Measurements from ENCODE around the gene C16orf54. TPM values are rescaled to one million over a fixed set of nuclear protein-coding genes. Genes with fewer than 3 reads are reported as not detected.
"Not testable (repeated sequence)": the region's sequence is repeated elsewhere in the genome, so short reads cannot be mapped to it uniquely, and the experiment has no call there.

C16orf54 gene
- total RNA-seq, 2 experiments from 2014 or later = 94.6 to 99.2 TPM

DNA sequence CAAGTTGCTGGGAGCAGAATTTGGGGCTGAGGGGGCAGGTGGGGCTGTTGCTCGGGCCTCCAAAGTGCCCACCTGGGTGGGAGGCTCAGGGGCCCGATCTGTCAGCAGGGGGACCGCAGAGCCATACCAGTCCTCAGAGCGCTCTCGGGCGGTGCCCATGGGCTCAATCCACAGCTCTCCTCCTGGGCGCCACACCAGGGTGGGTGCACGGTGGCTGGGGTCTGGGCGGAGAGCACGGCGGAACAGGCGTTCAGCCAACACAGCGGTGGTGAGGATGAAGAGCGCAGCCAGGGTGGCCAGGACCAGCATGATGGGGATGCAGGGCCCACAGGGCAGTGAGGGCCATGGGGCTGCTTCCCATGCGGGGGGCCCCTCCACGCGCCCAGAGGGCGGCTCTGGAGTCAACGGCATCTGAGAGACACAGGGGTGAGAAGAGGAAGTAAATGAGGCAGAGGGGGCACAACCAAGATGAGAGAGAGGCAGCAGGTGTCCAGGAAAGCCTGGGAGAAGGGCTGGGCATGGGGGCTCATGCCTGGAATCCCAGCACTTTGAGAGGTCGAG lies 1.2 kb downstream of the C16orf54 start:
- H3K36me3 Mint-ChIP-seq (ENCODE audit: low read depth) = peaks cover 71% of the 10 kb centered on the region
- H3K9me3 Mint-ChIP-seq = no peaks in the 10 kb centered on the region
- POLR2A ChIA-PET = interaction anchor here (0.8 to 4.2 kb wide), 9 partner anchors 10 to 62 kb away, joined by 3 to 45 read pairs (median 27); partner anchors contain the start of genes KIF22 and MAZ
- DNase-seq = no peak
- CTCF ChIA-PET = interaction anchor here (0.9 to 2.7 kb wide), 5 partner anchors 41 to 104 kb away, joined by 3 to 19 read pairs (median 12); partner anchors contain the start of genes KIF22 and PAGR1
- H3K27ac Mint-ChIP-seq = peak overlapping the region; percentile 93
- H3K4me3 Mint-ChIP-seq = peak overlapping the region; percentile 98
- H3K4me1 Mint-ChIP-seq = peaks cover 78% of the 10 kb centered on the region
- H3K27me3 Mint-ChIP-seq = no peaks in the 10 kb centered on the region

- ChIA-PET CTCF (interaction anchor here (0.9 to 2.6 kb wide), 4 partner anchors 40 to 72 kb away, joined by 3 to 12 read pairs (median 4); partner anchors contain the start of gene PAGR1), POLR2A (interaction anchor here (0.8 to 4.2 kb wide), 7 partner anchors 11 to 63 kb away, joined by 3 to 45 read pairs (median 27); partner anchors contain the start of genes KIF22 and MAZ)
- H3K9me3 Mint-ChIP-seq = no peaks in the 10 kb centered on the region
- no peaks in the 10 kb centered on the region for H3K27me3 Mint-ChIP-seq
- DNase-seq = peak; percentile 39
- H3K36me3 Mint-ChIP-seq (ENCODE audit: low read depth) = peaks cover 70% of the 10 kb centered on the region
- peaks cover 82% of the 10 kb centered on the region for H3K4me1 Mint-ChIP-seq
- peak overlapping the region; percentile 73 for H3K27ac Mint-ChIP-seq
- peak overlapping the region; percentile 98 for H3K4me3 Mint-ChIP-seq
These were observed 1.8 kb downstream of the C16orf54 start for GRCh38 chr16:29743827-29744531.

GRCh38 chr16:29743475-29743826 lies 2.3 kb downstream of the C16orf54 start:
- CTCF ChIA-PET = interaction anchor here (1.3 to 2.6 kb wide), 3 partner anchors 40 to 42 kb away, joined by 3 to 12 read pairs (median 4); no protein-coding TSS in a partner anchor
- H3K27ac Mint-ChIP-seq = peak overlapping the region; percentile 73
- peak overlapping the region; percentile 98 for H3K4me3 Mint-ChIP-seq
- peaks cover 66% of the 10 kb centered on the region for H3K36me3 Mint-ChIP-seq (ENCODE audit: low read depth)
- DNase-seq = no peak
- no peaks in the 10 kb centered on the region for H3K9me3 Mint-ChIP-seq
- peaks cover 82% of the 10 kb centered on the region for H3K4me1 Mint-ChIP-seq
- H3K27me3 Mint-ChIP-seq = no peaks in the 10 kb centered on the region
- POLR2A ChIA-PET = interaction anchor here (0.6 to 4.2 kb wide), 6 partner anchors 11 to 145 kb away, joined by 3 to 35 read pairs (median 19); partner anchors contain the start of genes KIF22 and MAZ

DNA sequence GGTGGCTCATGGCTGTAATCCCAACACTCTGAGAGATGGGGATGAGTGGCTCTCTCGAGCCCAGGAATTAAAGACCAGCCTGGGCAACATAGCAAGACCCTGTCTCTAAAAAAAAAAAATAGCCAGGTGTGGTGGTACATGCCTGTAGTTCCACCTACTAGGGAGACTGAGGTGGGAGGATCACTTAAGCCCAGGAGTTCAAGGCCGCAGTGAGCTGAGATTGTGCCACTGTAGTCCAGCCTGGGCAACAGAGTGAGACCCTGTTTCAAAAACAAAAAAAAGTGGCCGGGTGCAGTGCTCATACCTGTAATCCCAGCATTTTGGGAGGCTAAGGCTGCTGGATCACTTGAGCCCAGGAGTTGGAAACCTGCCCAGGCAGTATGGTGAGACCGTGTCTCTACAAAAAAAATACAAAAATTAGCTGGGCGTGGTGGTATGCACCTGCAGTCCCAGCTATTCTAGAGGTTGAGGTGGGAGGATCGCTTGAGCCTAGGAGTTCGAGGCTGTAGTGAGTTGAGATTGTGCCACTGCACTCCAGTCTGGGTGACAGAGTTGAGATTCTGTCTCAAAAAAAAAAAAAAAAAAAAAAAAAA lies 3.0 kb downstream of the C16orf54 start:
- no peak overlapping the region for H3K4me3 Mint-ChIP-seq
- no peak for DNase-seq
- no peaks in the 10 kb centered on the region for H3K27me3 Mint-ChIP-seq
- H3K36me3 Mint-ChIP-seq (ENCODE audit: low read depth) = peaks cover 73% of the 10 kb centered on the region
- ChIA-PET POLR2A (interaction anchor here (0.6 to 4.2 kb wide), 6 partner anchors 10 to 144 kb away, joined by 3 to 35 read pairs (median 19); partner anchors contain the start of genes KIF22 and MAZ), CTCF (interaction anchor here (1.3 to 2.6 kb wide), 3 partner anchors 41 to 42 kb away, joined by 3 to 12 read pairs (median 4); no protein-coding TSS in a partner anchor)
- peaks cover 86% of the 10 kb centered on the region for H3K4me1 Mint-ChIP-seq
- no peaks in the 10 kb centered on the region for H3K9me3 Mint-ChIP-seq
- H3K27ac Mint-ChIP-seq = no peak overlapping the region

- H3K36me3 Mint-ChIP-seq (ENCODE audit: low read depth) = peaks cover 79% of the 10 kb centered on the region
- H3K27me3 Mint-ChIP-seq, H3K27ac Mint-ChIP-seq, H3K4me3 Mint-ChIP-seq, DNase-seq, POLR2A ChIA-PET, CTCF ChIA-PET, H3K9me3 Mint-ChIP-seq: not testable (repeated sequence)
- peaks cover 76% of the 10 kb centered on the region for H3K4me1 Mint-ChIP-seq
These were observed 5.2 kb downstream of the C16orf54 start for GRCh38 chr16:29740630-29741015.

DNA sequence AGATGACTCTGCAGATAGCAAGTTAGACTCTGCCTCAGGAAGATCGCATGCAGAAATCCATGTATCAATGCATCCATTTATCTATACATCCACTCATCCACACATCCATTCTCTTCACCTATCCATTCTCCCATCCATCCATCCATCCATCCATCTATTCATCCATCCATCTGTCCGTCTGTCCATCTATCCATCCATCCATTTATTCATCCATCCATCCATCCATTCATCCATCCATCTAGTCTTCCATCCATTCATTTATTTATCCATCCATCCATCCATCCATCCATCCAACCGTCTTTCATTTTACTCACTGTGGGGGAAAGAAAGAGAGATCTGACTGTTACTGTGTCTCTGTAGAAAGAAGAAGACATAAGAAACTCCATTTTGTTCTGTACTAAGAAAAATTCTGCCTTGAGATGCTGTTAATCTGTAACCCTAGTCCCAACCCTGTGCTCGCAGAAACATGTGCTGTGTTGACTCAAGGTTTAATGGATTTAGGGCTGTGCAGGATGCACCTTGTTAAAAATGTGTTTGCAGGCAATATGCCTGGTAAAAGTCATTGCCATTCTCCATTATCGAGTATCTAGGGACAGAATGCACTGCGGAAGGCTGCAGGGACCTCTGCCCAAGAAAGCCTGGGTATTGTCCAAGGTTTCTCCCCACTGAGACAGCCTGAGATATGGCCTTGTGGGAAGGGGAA lies 5.7 kb downstream of the C16orf54 start:
- CTCF ChIA-PET = interaction anchor here (1.8 kb wide), 1 partner anchor 49 kb away, joined by 4 read pairs; no protein-coding TSS in a partner anchor
- H3K4me1 Mint-ChIP-seq = peaks cover 76% of the 10 kb centered on the region
- H3K27ac Mint-ChIP-seq = peak overlapping the region; percentile 57
- DNase-seq, H3K27me3 Mint-ChIP-seq, H3K4me3 Mint-ChIP-seq, H3K9me3 Mint-ChIP-seq: not testable (repeated sequence)
- POLR2A ChIA-PET = interaction anchor here (1.4 to 1.9 kb wide), 6 partner anchors 9 to 68 kb away, joined by 3 to 27 read pairs (median 8); partner anchors contain the start of gene KIF22
- H3K36me3 Mint-ChIP-seq (ENCODE audit: low read depth) = peaks cover 74% of the 10 kb centered on the region

DNA sequence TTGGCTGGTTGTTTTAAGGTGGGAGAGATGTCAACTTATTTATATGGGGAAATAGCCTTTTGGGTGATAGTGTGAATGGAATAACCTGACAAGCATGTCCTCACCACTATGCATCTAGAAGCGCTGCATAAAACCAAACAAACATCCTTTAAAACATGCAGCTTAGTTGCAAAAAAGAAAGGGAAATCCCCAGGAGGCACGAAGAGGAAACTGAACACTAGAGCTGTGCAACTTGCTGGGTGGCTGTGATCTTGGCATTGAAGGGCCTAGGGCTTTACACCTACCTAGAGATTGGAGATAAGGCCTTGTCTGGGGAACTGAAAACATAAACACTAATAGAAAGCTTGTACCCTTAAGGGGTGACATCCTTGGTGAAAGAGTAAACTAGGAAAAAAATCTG lies 7.3 kb downstream of the C16orf54 start:
- Mint-ChIP-seq H3K36me3 (ENCODE audit: low read depth) (peaks cover 68% of the 10 kb centered on the region), H3K4me3 (no peak overlapping the region), H3K4me1 (peaks cover 68% of the 10 kb centered on the region), H3K9me3 (no peaks in the 10 kb centered on the region), H3K27ac (peak overlapping the region; percentile 74), H3K27me3 (no peaks in the 10 kb centered on the region)
- peak; percentile 56 for DNase-seq
- ChIA-PET CTCF (interaction anchor here (0.8 to 1.8 kb wide), 10 partner anchors 9 to 88 kb away, joined by 3 to 12 read pairs (median 3); partner anchors contain the start of genes KIF22 and PAGR1), POLR2A (interaction anchor here (0.6 to 1.9 kb wide), 17 partner anchors 8 to 325 kb away, joined by 3 to 27 read pairs (median 3); partner anchors contain the start of genes KCTD13, KIF22 and PAGR1)

DNA sequence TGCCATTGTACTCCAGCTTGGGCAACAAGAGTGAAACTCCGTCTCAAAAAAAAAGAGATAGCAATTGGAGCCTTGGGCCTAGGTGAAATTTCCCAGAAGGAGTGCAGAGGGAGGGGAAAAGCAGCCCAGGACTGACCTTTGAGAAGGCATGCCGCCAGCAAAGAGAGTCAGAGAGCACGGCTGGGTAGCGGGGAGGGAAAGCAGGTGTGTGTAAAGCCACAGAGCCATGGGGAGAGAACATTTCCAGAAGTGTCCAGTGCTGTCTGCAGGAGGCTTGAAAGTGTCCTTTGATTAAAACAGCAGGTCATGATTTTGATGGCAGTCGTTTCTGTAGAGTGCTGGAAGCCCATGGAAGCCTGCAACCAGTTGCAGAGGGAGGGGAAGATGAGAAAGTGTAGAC lies 8.1 kb downstream of the C16orf54 start:
- CTCF ChIA-PET = no interaction called here
- peaks cover 64% of the 10 kb centered on the region for H3K36me3 Mint-ChIP-seq (ENCODE audit: low read depth)
- H3K4me3 Mint-ChIP-seq = no peak overlapping the region
- peak overlapping the region; percentile 74 for H3K27ac Mint-ChIP-seq
- H3K9me3 Mint-ChIP-seq = peaks cover 3% of the 10 kb centered on the region
- no peaks in the 10 kb centered on the region for H3K27me3 Mint-ChIP-seq
- H3K4me1 Mint-ChIP-seq = peaks cover 64% of the 10 kb centered on the region
- DNase-seq = no peak
- POLR2A ChIA-PET = interaction anchor here (0.6 to 1.6 kb wide), 3 partner anchors 35 to 189 kb away, joined by 3 to 5 read pairs (median 3); partner anchors contain the start of gene KCTD13

GRCh38 chr16:29736764-29737163 lies 9.0 kb downstream of the C16orf54 start:
- Mint-ChIP-seq H3K4me3 (no peak overlapping the region), H3K4me1 (peaks cover 63% of the 10 kb centered on the region), H3K27ac (no peak overlapping the region), H3K27me3 (no peaks in the 10 kb centered on the region), H3K9me3 (peaks cover 5% of the 10 kb centered on the region), H3K36me3 (ENCODE audit: low read depth) (peaks cover 57% of the 10 kb centered on the region)
- ChIA-PET POLR2A (no interaction called here), CTCF (no interaction called here)
- no peak for DNase-seq

GRCh38 chr16:29736112-29736511 lies 9.7 kb downstream of the C16orf54 start:
- POLR2A ChIA-PET = no interaction called here
- no peak overlapping the region for H3K4me3 Mint-ChIP-seq
- CTCF ChIA-PET = no interaction called here
- H3K4me1 Mint-ChIP-seq = peaks cover 62% of the 10 kb centered on the region
- H3K27me3 Mint-ChIP-seq = no peaks in the 10 kb centered on the region
- H3K9me3 Mint-ChIP-seq = peaks cover 5% of the 10 kb centered on the region
- no peak for DNase-seq
- peaks cover 53% of the 10 kb centered on the region for H3K36me3 Mint-ChIP-seq (ENCODE audit: low read depth)
- H3K27ac Mint-ChIP-seq = no peak overlapping the region

DNA sequence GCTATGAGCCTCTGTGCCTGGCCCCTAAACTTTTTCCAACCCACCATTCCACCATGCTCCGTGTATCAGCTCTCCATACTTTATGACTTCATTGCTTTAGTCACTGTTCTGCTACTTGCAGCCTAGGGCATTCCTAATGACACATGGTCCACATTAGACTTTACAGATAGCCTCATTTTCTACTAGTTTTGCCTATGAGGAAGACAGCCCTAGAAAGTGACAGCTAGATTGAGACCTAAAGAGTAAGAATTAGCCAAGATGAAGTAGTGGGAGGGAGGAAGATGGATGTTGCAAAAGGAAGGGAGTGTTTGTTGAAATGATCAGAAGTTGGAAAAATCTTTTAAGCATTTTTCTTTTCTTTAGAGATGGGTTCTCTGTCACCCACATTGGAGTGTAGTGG lies 11.0 kb downstream of the C16orf54 start:
- Mint-ChIP-seq H3K4me1 (peaks cover 57% of the 10 kb centered on the region), H3K9me3 (peaks cover 5% of the 10 kb centered on the region), H3K4me3 (no peak overlapping the region), H3K27ac (no peak overlapping the region), H3K27me3 (no peaks in the 10 kb centered on the region), H3K36me3 (ENCODE audit: low read depth) (peaks cover 43% of the 10 kb centered on the region)
- DNase-seq = no peak
- CTCF ChIA-PET = interaction anchor here (1.2 to 1.4 kb wide), 2 partner anchors 20 to 50 kb away, joined by 4 to 6 read pairs; no protein-coding TSS in a partner anchor
- POLR2A ChIA-PET = interaction anchor here (5.2 kb wide), 1 partner anchor 10 kb away, joined by 35 read pairs; the partner anchor contains the start of gene C16orf54
